Endothelial cell of umbilical vein (primary cell): ENCODE results near the gene SKOR1. TPM values are rescaled to one million over a fixed set of nuclear protein-coding genes. Genes with fewer than 3 reads are reported as not detected.

ENCODE experiments used
- BruUV-seq: library from RNA; stranded (reverse); fragments of 400-500 nt; replicated peaks from 2 replicates; lab custom pipeline; 2021; lab: Mats Ljungman, UMichigan
- CTCF ChIA-PET: fragments of 300-600, 350-600 bp; sonication (Branson Sonifier 250); formaldehyde crosslinking; loops from one replicate; lab custom pipeline; 2021; ENCODE audit warnings: antibody characterized with exemption, inconsistent platforms; lab: Charles Lee
- POLR2A ChIA-PET: fragments of 300-600, 350-600 bp; sonication (Branson Sonifier 250); formaldehyde crosslinking; loops from one replicate; lab custom pipeline; 2021; ENCODE audit warnings: antibody characterized with exemption, inconsistent platforms; lab: Charles Lee
- DNase-seq: peaks from one replicate; pipeline ENCODE4 v3.0.0-alpha.2; 2011; ENCODE audit warnings: low read depth, low spot score
- FAIRE-seq: peaks from 2 replicates; lab custom pipeline; 2011; peaks lifted over from hg19 to GRCh38; lab: Jason Lieb, UNC
- H2AFZ ChIP-seq: 2 replicates; pipeline ENCODE4 v1.6.0; 2012; ENCODE audit warnings: low read depth, low read length, control low read depth, inconsistent platforms
- H3K27ac ChIP-seq: 2 replicates; pipeline ENCODE4 v1.5.1; 2011; ENCODE audit warnings: low read depth, mild to moderate bottlenecking, control low read depth, low read length, moderate library complexity; ENCODE audit not compliant: insufficient read depth
- H3K27me3 ChIP-seq, 2 experiments: 2 replicates each; pipeline versions ENCODE4 v1.6.0 to v1.6.1; 2011; ENCODE audit warnings: low read length in 2 of 2, mixed read lengths in 1 of 2; ENCODE audit not compliant: control insufficient read depth in 2 of 2, insufficient read depth in 2 of 2
- H3K36me3 ChIP-seq, 2 experiments: 2 replicates in 1 of 2; 3 replicates in 1 of 2; pipeline ENCODE4 v1.5.1; 2011; ENCODE audit warnings: low read length in 2 of 2, mild to moderate bottlenecking in 1 of 2, moderate library complexity in 1 of 2; ENCODE audit not compliant: control insufficient read depth in 2 of 2, insufficient read depth in 2 of 2; ENCODE audit errors: extremely low read depth in 1 of 2
- H3K4me1 ChIP-seq: 3 replicates; pipeline ENCODE4 v1.5.1; 2011; ENCODE audit warnings: mild to moderate bottlenecking, low read length; ENCODE audit not compliant: control insufficient read depth, insufficient read depth; ENCODE audit errors: extremely low read depth
- H3K4me2 ChIP-seq: 2 replicates; pipeline ENCODE4 v1.6.1; 2011; ENCODE audit warnings: low read length, control low read depth, mixed read lengths; ENCODE audit not compliant: insufficient read depth
- H3K4me3 ChIP-seq, 3 experiments: fragments of 200-600 bp in 1 of 3; sonication (generic), shearing (Covaris generic) in 1 of 3; replicated peaks in 1 of 3; 2 replicates each; pipeline ENCODE4 v1.5.1; 2011 to 2016; ENCODE audit warnings: control low read depth in 3 of 3, low read length in 3 of 3, mild to moderate bottlenecking in 2 of 3, inconsistent platforms in 1 of 3, low read depth in 1 of 3, moderate library complexity in 1 of 3; ENCODE audit not compliant: insufficient read depth in 1 of 3
- H3K79me2 ChIP-seq: 2 replicates; pipeline ENCODE4 v1.6.0; 2012; ENCODE audit warnings: low read length, inconsistent platforms; ENCODE audit not compliant: control insufficient read depth, insufficient read depth
- H3K9ac ChIP-seq: replicated peaks from 2 replicates; pipeline ENCODE3; 2011; ENCODE audit warnings: low read length, control low read depth; ENCODE audit not compliant: insufficient read depth; ENCODE audit errors: extremely low read depth
- H3K9me1 ChIP-seq: replicated peaks from 3 replicates; pipeline ENCODE4 v1.6.0; 2011; ENCODE audit warnings: mild to moderate bottlenecking, low read length; ENCODE audit not compliant: control insufficient read depth, insufficient read depth; ENCODE audit errors: extremely low read depth
- H3K9me3 ChIP-seq: replicated peaks from 2 replicates; pipeline ENCODE4 v1.5.1; 2012; ENCODE audit warnings: low read length, inconsistent platforms; ENCODE audit not compliant: control insufficient read depth, insufficient read depth
- H4K20me1 ChIP-seq: replicated peaks from 2 replicates; pipeline ENCODE3; 2011; ENCODE audit warnings: mild to moderate bottlenecking, low read length; ENCODE audit not compliant: control insufficient read depth, insufficient read depth; ENCODE audit errors: extremely low read depth
- CTCF ChIP-seq, 2 donors: IDR thresholded peaks; 1 replicate in 1 of 2; 2 replicates in 1 of 2; pipeline ENCODE4 v1.5.1; 2011; ENCODE audit warnings: low read length in 2 of 2, mild to moderate bottlenecking in 2 of 2, moderate library complexity in 2 of 2, control low read depth in 1 of 2, inconsistent platforms in 1 of 2, low read depth in 1 of 2; ENCODE audit not compliant: insufficient read depth in 1 of 2; ENCODE audit errors: extremely low read depth in 1 of 2
- EZH2 ChIP-seq: IDR thresholded peaks from 2 replicates; pipeline ENCODE4 v1.6.1; 2012; ENCODE audit warnings: borderline replicate concordance, low read depth, mild to moderate bottlenecking, moderate library complexity, low read length, inconsistent platforms; ENCODE audit not compliant: severe bottlenecking
- FOS ChIP-seq: IDR thresholded peaks from 2 replicates; pipeline ENCODE4 v1.6.1; 2011; ENCODE audit warnings: mild to moderate bottlenecking, low read length, moderate library complexity, borderline replicate concordance; ENCODE audit not compliant: insufficient read depth
- GATA2 ChIP-seq: IDR thresholded peaks from 2 replicates; pipeline ENCODE4 v1.7.0; 2011; ENCODE audit warnings: low read depth, mild to moderate bottlenecking, moderate library complexity, mixed read lengths, low read length; ENCODE audit not compliant: insufficient read length, insufficient read depth
- JUN ChIP-seq: IDR thresholded peaks from 2 replicates; pipeline ENCODE4 v1.6.1; 2011; ENCODE audit warnings: borderline replicate concordance, low read depth; ENCODE audit not compliant: insufficient read length, insufficient read depth
- dilution Hi-C: fragments of 300-500 bp; cut with MboI; formaldehyde crosslinking; loops from one replicate; pipeline ENCODE4 v1.15.0; 2019; ENCODE audit warnings: low sequenced_read_pairs; ENCODE audit not compliant: extremely low pct_ligation_motif_present
- intact Hi-C: fragments of 100-400 bp; cut with micrococcal nuclease; formaldehyde crosslinking; loops from one replicate; pipeline ENCODE4 v1.10.0; 2022
- polyA plus RNA-seq, 4 experiments: library from polyadenylated mRNA; depleted of rRNA in 3 of 4; stranded (reverse) in 3 of 4; unstranded in 1 of 4; fragments of >200 nt; gene quantifications; 2 replicates each; pipeline versions ENCODE4 v1.2.1 to v1.2.3, GENCODE V29; 2011 to 2012; ENCODE audit warnings: missing spikeins in 1 of 4
- total RNA-seq: library from RNA; stranded (reverse); gene quantifications from 2 replicates; pipeline ENCODE4 v1.2.3, GENCODE V29; 2021
- TF ChIP-seq, protein P1 (sequence below): IDR thresholded peaks from 2 replicates; pipeline ENCODE4 v1.6.1; 2011; ENCODE audit not compliant: insufficient read depth, insufficient read length

The SKOR1 gene
- total and polyA plus RNA-seq, 2 donors (not counting 3 experiments of a cell fraction or from before 2014, with no cell fraction given): 0.06 to 0.15 TPM

DNA sequence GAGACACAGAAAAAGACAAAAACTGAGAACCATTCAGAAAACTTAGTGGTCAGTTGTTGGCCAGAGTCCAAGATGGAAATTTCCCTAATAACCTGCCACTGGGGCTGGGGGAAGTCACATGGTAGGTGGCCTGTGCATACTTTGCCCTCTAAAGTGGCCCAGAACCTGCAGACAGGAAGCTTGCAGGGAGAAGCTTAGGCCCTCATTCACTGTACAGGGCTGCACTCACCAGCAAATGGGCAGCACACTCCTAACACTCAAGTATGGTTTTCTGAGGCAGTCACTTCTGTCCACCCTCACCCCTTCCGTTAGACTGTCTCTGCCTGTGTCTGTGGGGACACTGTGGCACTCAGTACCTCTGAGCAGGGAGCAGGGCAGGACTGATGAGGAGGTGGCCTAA is 29.0 kb downstream of the SKOR1 start:
- no peak for DNase-seq
- intact Hi-C loops: no loop called here
- no peaks in the 10 kb centered on the region for H3K36me3 ChIP-seq
- dilution Hi-C loops: no loop called here
- no peaks in the 10 kb centered on the region for H4K20me1 ChIP-seq
- peaks cover 0 to 2% of the 10 kb centered on the region in 2 experiments for H3K27me3 ChIP-seq
- H3K79me2 ChIP-seq: no peaks in the 10 kb centered on the region
- no peaks in the 10 kb centered on the region for H3K4me1 ChIP-seq
- no peak overlapping the region for H3K9ac ChIP-seq
- H3K9me1 ChIP-seq: no peaks in the 10 kb centered on the region
- ChIA-PET CTCF (interaction anchor here (1.2 to 2.3 kb wide), 3 partner anchors 9 to 14 kb away, joined by 4 to 7 read pairs (median 6); no protein-coding TSS in a partner anchor), POLR2A (no interaction called here)
- no peak overlapping the region for H3K27ac ChIP-seq
- H3K4me2 ChIP-seq: no peak overlapping the region
- H2AFZ ChIP-seq: no peak overlapping the region
- no peak overlapping the region for H3K4me3 ChIP-seq
- no peaks in the 10 kb centered on the region for H3K9me3 ChIP-seq
- FAIRE-seq: no peak
- no TSS peak for BruUV-seq
- TF ChIP-seq EZH2 (no peak), JUN (no peak), GATA2 (no peak), CTCF (IDR thresholded peaks at IDR 0.05; ENCODE audit: extremely low read depth in 1 of 2, insufficient read depth in 1 of 2, low read depth in 1 of 2, low read length in 2 of 2) (no peak), FOS (no peak)
- TF ChIP-seq, protein P1, sequence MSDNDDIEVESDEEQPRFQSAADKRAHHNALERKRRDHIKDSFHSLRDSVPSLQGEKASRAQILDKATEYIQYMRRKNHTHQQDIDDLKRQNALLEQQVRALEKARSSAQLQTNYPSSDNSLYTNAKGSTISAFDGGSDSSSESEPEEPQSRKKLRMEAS: no peak
